Stomach (tissue), 4 donors: ENCODE data around the gene CYTIP.

Experiments
- POLR2A ChIP-seq, 4 donors: fragments of 450-650 bp; IDR thresholded peaks; one replicate each; pipeline ENCODE4 v1.6.1; 2016; ENCODE audit warnings: antibody characterized with exemption in 4 of 4, control low read depth in 2 of 4, mild to moderate bottlenecking in 1 of 4, moderate library complexity in 1 of 4
- TF ChIP-seq, protein P1 (sequence below), 7 experiments: fragments of 450-650 bp in 4 of 7; fragments of 200-600 bp in 3 of 7; sonication (generic) in 3 of 7; IDR thresholded peaks; one replicate each; pipeline ENCODE4 v1.5.1; 2016 to 2019; ENCODE audit warnings: antibody characterized with exemption in 7 of 7, control low read depth in 2 of 7, mild to moderate bottlenecking in 1 of 7

DNA sequence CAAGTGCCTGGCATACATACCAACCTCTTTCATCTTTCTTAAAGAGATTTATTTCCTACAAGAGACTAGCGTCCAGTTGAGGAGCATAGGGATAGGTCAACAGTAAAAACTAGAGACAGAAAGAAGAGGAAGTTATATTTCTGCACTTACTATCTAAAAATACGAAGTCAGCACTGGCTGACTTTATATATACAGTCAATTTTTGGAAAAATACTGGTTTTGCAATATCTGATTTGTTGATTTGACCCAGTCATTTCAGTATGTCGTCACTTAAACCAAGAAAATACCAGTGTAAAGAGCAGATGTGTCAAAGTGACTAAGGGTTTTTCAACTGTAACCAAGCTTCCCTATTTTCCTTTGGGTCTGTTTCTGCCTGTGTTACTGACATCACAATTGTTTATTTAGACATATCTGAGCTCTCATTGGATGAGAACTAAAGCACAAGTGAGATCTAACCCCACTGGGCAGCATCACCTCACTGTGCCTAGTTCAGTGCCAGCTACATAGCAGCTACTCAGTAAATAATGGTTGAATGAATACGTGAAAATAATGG lies 23.0 kb downstream of the CYTIP start:
- no peak for TF ChIP-seq POLR2A (IDR thresholded peaks at IDR 0.05)
- TF ChIP-seq, protein P1, sequence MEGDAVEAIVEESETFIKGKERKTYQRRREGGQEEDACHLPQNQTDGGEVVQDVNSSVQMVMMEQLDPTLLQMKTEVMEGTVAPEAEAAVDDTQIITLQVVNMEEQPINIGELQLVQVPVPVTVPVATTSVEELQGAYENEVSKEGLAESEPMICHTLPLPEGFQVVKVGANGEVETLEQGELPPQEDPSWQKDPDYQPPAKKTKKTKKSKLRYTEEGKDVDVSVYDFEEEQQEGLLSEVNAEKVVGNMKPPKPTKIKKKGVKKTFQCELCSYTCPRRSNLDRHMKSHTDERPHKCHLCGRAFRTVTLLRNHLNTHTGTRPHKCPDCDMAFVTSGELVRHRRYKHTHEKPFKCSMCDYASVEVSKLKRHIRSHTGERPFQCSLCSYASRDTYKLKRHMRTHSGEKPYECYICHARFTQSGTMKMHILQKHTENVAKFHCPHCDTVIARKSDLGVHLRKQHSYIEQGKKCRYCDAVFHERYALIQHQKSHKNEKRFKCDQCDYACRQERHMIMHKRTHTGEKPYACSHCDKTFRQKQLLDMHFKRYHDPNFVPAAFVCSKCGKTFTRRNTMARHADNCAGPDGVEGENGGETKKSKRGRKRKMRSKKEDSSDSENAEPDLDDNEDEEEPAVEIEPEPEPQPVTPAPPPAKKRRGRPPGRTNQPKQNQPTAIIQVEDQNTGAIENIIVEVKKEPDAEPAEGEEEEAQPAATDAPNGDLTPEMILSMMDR (IDR thresholded peaks at IDR 0.05): no peak
